ENCODE data around the gene NATD1. TPM values are rescaled to one million over a fixed set of nuclear protein-coding genes. Genes with fewer than 3 reads are reported as not detected.

NATD1 gene
- total RNA-seq, 1 donor from 2014 or later = 7.9 TPM

DNA sequence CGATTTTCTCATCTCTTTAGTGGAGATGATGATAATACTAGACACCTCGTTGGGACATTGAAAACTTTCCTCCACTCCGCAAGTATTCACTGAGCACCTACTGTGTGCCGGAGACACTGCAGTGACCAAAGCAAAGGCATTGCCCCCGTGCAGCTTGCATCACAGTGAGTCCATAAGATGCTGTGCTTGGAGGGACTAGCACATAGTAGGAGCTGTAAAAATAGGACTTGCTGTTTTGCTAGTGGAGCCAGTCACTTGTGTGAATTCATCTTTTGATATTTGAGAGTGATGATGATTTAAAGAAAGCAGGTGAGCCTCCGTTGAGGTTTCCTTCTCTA is 26.0 kb upstream of the NATD1 start:
- TF ChIP-seq, protein P1, sequence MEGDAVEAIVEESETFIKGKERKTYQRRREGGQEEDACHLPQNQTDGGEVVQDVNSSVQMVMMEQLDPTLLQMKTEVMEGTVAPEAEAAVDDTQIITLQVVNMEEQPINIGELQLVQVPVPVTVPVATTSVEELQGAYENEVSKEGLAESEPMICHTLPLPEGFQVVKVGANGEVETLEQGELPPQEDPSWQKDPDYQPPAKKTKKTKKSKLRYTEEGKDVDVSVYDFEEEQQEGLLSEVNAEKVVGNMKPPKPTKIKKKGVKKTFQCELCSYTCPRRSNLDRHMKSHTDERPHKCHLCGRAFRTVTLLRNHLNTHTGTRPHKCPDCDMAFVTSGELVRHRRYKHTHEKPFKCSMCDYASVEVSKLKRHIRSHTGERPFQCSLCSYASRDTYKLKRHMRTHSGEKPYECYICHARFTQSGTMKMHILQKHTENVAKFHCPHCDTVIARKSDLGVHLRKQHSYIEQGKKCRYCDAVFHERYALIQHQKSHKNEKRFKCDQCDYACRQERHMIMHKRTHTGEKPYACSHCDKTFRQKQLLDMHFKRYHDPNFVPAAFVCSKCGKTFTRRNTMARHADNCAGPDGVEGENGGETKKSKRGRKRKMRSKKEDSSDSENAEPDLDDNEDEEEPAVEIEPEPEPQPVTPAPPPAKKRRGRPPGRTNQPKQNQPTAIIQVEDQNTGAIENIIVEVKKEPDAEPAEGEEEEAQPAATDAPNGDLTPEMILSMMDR (IDR thresholded peaks at IDR 0.05; ENCODE audit: insufficient read depth, low read depth, low read length) = no peak
- TF ChIP-seq EZH2 (IDR thresholded peaks at IDR 0.05; ENCODE audit: insufficient read depth, low read length) = no peak
- H3K4me1 Mint-ChIP-seq (ENCODE audit: low read depth, unreplicated experiment) = peaks cover 8% of the 10 kb centered on the region
- Histone ChIP-seq H3K27me3 (ENCODE audit: insufficient read depth, low read length) (no peaks in the 10 kb centered on the region), H2AFZ (ENCODE audit: low read depth, low read length) (no peak overlapping the region), H3K9ac (ENCODE audit: low read length) (no peak overlapping the region), H3K4me3 (ENCODE audit: insufficient read depth, low read depth, low read length) (no peak overlapping the region), H3K36me3 (ENCODE audit: insufficient read depth, low read length) (no peaks in the 10 kb centered on the region), H3K4me2 (ENCODE audit: low read length) (no peak overlapping the region), H3K4me1 (ENCODE audit: insufficient read depth, low read length) (peaks cover 33% of the 10 kb centered on the region), H3K79me2 (ENCODE audit: insufficient read depth, low read length) (no peaks in the 10 kb centered on the region), H3K9me3 (ENCODE audit: insufficient read depth, low read depth, low read length) (no peaks in the 10 kb centered on the region), H4K20me1 (ENCODE audit: insufficient read depth, low read length) (no peaks in the 10 kb centered on the region), H3K27ac (ENCODE audit: low read depth, low read length) (no peak overlapping the region)
- FAIRE-seq (no peak), DNase-seq (ENCODE audit: low read depth) (no peak)
- H3K27ac Mint-ChIP-seq (ENCODE audit: unreplicated experiment) = no peak overlapping the region
- H3K27me3 Mint-ChIP-seq (ENCODE audit: low read depth, unreplicated experiment) = peaks cover 34% of the 10 kb centered on the region
- H3K36me3 Mint-ChIP-seq (ENCODE audit: low read depth, unreplicated experiment) = no peaks in the 10 kb centered on the region
- H3K9me3 Mint-ChIP-seq (ENCODE audit: unreplicated experiment) = no peaks in the 10 kb centered on the region
- H3K4me3 Mint-ChIP-seq (ENCODE audit: unreplicated experiment) = no peak overlapping the region

DNA sequence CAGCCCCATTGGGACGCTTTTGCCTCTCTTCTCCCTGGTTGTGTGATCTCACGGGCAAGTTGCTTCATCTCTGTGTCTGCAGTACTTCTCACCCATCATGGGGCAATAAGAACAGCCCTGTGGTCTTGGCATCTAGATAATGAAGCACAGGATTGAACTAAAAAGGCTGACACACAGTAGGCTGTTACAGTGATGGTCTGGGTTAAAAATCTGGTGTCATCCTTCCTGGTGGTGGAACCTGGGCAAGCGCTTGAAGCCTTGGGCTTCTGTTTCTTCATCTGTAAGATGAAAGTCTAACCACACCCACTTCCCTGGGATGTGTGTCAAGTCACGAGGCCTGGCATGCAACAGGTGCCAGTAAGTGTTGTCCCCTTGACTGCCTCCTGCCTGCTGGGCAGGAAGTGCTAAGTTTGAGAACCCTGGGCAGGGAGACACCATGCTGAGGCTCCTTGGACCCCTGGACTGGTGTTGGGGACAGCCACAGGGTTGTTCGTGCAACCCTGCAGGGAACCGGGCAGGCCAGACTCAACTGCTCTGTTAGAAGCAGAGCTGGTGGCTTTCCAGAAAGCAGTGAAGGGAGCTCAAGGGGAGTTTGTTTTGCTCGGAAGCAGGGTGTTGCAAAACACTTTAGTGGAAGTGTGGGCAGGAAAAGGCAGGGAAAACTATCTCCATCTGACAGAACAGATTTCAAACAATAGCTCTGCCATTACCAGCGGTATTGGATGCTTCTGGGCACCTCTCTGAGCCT is 25.4 kb upstream of the NATD1 start:
- no peak overlapping the region for H3K4me3 ChIP-seq (ENCODE audit: insufficient read depth, low read depth, low read length)
- peaks cover 28% of the 10 kb centered on the region for H3K4me1 ChIP-seq (ENCODE audit: insufficient read depth, low read length)
- no peaks in the 10 kb centered on the region for H3K27me3 ChIP-seq (ENCODE audit: insufficient read depth, low read length)
- DNase-seq (ENCODE audit: low read depth) (no peak), FAIRE-seq (no peak)
- H3K79me2 ChIP-seq (ENCODE audit: insufficient read depth, low read length) = no peaks in the 10 kb centered on the region
- H3K27ac ChIP-seq (ENCODE audit: low read depth, low read length) = no peak overlapping the region
- no peaks in the 10 kb centered on the region for H3K9me3 ChIP-seq (ENCODE audit: insufficient read depth, low read depth, low read length)
- no peak overlapping the region for H2AFZ ChIP-seq (ENCODE audit: low read depth, low read length)
- no peaks in the 10 kb centered on the region for H3K9me3 Mint-ChIP-seq (ENCODE audit: unreplicated experiment)
- peaks cover 35% of the 10 kb centered on the region for H3K27me3 Mint-ChIP-seq (ENCODE audit: low read depth, unreplicated experiment)
- H3K36me3 Mint-ChIP-seq (ENCODE audit: low read depth, unreplicated experiment) = no peaks in the 10 kb centered on the region
- no peak overlapping the region for H3K4me2 ChIP-seq (ENCODE audit: low read length)
- peaks cover 8% of the 10 kb centered on the region for H3K4me1 Mint-ChIP-seq (ENCODE audit: low read depth, unreplicated experiment)
- no peaks in the 10 kb centered on the region for H3K36me3 ChIP-seq (ENCODE audit: insufficient read depth, low read length)
- no peak overlapping the region for H3K27ac Mint-ChIP-seq (ENCODE audit: unreplicated experiment)
- no peak overlapping the region for H3K9ac ChIP-seq (ENCODE audit: low read length)
- TF ChIP-seq, protein P1 (IDR thresholded peaks at IDR 0.05; ENCODE audit: insufficient read depth, low read depth, low read length) = no peak
- no peak for TF ChIP-seq EZH2 (IDR thresholded peaks at IDR 0.05; ENCODE audit: insufficient read depth, low read length)
- H3K4me3 Mint-ChIP-seq (ENCODE audit: unreplicated experiment) = no peak overlapping the region
- H4K20me1 ChIP-seq (ENCODE audit: insufficient read depth, low read length) = no peaks in the 10 kb centered on the region

DNA sequence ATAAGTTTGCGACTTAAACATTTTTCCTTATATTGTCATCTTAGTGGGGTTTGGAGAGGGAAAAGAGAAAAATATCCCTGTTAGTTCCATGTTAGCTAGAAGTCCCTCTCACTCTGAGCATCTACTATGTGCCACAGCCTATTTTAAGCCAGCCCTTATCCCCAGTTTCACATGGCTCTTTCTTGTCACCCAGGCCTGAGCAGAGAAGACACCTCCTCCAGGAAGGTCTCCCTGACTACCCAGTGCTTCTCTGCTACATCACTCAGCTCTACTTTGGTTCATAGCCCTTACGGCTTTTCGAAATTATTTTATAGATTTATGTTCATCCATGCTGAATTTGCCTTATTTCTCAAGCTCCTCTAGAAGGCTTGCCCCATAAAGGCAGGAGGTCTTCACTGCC is 24.1 kb upstream of the NATD1 start:
- H3K4me3 ChIP-seq (ENCODE audit: insufficient read depth, low read depth, low read length) = no peak overlapping the region
- FAIRE-seq = no peak
- no peak overlapping the region for H3K9ac ChIP-seq (ENCODE audit: low read length)
- no peaks in the 10 kb centered on the region for H3K36me3 ChIP-seq (ENCODE audit: insufficient read depth, low read length)
- no peaks in the 10 kb centered on the region for H3K27me3 ChIP-seq (ENCODE audit: insufficient read depth, low read length)
- no peak overlapping the region for H2AFZ ChIP-seq (ENCODE audit: low read depth, low read length)
- H3K27ac ChIP-seq (ENCODE audit: low read depth, low read length) = no peak overlapping the region
- DNase-seq (ENCODE audit: low read depth) = no peak
- Mint-ChIP-seq H3K36me3 (ENCODE audit: low read depth, unreplicated experiment) (no peaks in the 10 kb centered on the region), H3K27me3 (ENCODE audit: low read depth, unreplicated experiment) (peaks cover 39% of the 10 kb centered on the region), H3K9me3 (ENCODE audit: unreplicated experiment) (no peaks in the 10 kb centered on the region), H3K4me3 (ENCODE audit: unreplicated experiment) (peak overlapping the region; percentile 8), H3K4me1 (ENCODE audit: low read depth, unreplicated experiment) (peaks cover 4% of the 10 kb centered on the region), H3K27ac (ENCODE audit: unreplicated experiment) (no peak overlapping the region)
- H3K4me2 ChIP-seq (ENCODE audit: low read length) = no peak overlapping the region
- H3K4me1 ChIP-seq (ENCODE audit: insufficient read depth, low read length) = peaks cover 15% of the 10 kb centered on the region
- TF ChIP-seq EZH2 (IDR thresholded peaks at IDR 0.05; ENCODE audit: insufficient read depth, low read length) = no peak
- TF ChIP-seq, protein P1 (IDR thresholded peaks at IDR 0.05; ENCODE audit: insufficient read depth, low read depth, low read length) = no peak
- no peaks in the 10 kb centered on the region for H4K20me1 ChIP-seq (ENCODE audit: insufficient read depth, low read length)
- no peaks in the 10 kb centered on the region for H3K9me3 ChIP-seq (ENCODE audit: insufficient read depth, low read depth, low read length)
- H3K79me2 ChIP-seq (ENCODE audit: insufficient read depth, low read length) = no peaks in the 10 kb centered on the region
